ENCODE measurements around the gene LCOR.

Gene LCOR

DNA sequence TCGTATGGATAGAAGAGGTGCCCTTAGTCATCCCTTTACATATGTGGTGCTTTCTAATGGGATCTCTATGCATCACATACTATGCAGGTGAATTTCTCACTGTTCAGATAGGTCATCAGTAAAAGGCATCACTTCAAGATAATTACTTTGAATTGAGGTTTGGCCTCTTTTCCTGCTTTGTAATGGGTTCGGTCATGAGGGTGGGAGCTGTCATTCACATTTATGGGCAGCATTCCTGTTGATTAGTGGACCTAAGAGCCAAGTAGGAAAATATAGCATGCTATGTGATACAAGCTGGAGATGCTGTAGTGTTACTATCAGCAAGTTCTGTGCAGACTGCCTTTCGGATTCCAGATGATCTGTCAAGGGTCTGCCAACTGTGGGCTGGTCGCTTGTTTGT, 156.3 kb downstream of the LCOR start:
- ATAC-seq, result no peak

DNA sequence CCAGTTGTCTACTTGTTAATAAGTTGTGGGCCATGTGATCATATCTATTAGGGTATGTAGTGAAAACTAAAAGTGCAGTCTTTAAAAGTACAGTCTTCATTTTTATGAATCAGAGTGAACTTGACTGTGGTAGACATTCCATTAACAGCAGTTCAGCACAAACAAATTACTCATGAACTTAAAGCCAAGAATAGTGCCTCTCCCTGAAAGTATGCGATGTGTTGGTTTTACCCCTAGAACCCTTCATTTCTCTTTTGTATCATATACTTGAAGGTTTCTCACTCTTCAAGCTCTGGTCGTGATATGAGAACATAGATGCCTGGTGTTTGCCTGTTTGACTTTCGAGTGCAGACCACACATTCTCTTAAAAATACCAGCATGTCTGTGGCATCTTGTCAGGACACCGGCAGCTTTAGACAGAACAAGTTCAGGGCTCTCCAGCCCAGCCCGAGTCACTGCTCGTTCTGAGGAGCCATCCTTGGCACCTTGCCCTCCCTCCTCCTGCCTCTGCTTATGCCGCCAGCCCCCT, 159.3 kb downstream of the LCOR start:
- no peak for ATAC-seq

DNA sequence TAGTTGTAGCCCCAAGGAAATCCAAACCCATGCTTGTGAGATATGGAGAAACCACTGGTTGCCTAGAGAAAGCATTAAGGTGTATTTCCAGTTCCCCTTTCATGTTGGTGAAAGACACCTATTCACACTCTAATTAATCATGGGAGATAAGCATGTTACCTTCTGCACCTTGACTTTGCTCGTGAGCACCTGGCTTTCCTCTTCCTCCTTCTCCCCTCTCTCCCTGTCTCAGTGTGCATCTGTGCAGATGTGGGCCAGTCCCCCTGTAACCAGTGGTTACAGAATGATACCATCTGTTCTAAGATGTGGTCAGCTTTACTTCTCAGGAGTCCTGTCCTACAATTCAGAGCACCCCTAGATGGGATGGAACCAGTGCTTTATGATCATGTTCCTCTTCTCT, 160.6 kb downstream of the LCOR start:
- ATAC-seq, result no peak

DNA sequence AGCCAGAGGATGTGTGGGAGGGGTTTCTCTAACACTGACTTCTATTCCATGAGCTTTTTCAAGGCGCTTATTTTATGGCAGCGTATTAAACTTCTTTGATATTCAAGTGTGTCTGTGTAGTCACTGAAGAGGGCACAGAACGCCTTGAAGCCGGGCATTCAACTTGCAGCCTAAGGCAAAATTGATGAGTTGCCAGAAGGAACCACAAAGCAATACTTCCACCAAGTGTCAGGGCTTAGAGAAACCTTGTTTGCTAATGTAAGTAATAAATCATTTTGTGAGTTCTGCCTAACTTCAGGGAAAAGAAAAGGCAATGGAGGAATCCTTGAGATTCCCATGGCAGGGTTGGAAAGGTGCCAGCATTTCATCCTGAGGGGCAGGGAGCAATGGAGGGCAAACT, 163.8 kb downstream of the LCOR start:
- ATAC-seq, result no peak

DNA sequence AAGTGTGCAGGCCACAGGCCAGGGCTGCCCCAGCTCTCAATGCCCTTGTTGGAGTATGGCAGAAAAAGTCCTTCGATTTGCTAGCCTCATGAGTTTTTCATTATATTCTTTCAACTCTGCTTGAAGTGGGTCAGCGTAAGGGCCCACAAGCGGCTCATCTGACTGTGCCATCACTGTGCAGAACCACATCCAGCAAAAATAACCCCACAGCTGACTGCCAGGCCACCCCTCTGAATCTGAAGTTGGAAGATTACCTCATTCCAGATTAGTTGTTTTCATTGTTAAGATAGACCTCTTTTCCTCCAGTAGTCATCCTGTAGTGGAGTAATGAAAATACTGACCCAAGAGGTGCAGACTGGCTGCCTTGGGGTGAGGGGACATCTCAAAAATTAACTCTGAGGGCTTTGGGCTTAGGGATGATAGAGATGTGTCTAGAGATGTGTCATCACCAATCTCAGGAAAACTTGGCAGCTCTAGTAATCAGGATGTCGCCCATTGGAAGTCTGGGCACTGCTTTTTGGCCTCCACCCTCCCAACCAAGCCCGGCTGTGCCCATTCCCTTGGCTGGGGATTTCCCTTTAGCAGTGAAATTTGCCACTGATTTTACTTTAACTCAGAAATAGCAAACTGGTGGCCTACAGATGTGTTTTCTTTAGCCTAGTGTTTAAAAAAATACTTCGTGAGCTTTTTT, 164.3 kb downstream of the LCOR start:
- no peak for ATAC-seq

DNA sequence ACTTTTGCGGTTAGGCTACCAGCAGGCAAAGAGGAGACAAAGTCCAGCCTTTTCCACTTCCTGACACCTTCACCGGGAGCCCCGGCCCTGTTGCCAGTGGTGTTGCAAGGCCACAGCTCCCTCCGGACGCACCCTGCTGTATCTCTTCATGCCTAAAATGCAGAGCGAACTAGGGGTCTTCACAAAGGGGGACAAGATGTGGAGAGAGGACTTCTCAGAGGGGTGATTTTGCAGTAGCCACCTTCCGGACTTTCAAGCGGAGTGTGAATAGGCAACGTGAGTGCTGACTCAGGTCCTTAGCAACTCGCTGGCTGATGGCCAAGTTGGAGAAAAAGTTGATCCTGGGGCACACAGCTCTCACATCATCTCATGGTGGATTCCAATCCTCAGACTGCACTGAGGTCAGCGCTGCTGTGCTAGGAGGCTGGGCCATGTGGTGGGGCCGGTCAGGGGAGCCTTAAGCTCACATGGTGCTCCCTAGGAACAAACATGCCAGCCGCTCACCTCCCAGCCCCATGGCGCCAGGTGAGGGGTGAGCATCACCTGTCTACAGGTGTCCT, 166.3 kb downstream of the LCOR start:
- ATAC-seq, result no peak

DNA sequence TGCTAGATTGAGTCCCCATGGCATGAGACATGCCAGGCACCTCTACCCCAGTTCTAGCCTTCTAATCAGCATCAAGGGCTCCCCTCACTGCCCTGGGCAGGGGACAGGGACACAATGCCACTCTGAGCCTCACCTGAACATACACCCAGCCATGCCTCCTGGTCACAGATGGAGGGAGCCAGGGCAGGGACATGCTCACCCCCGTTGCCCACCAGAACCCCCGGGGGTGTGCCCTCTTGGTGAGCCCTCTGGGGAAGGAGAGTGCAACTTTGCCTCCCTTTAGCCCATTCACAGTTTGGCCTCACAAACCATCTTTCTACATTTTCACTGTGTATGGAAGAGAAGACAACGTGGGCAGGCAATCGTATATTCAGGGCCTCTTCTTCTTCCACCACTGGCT, 167.2 kb downstream of the LCOR start:
- no peak for ATAC-seq

DNA sequence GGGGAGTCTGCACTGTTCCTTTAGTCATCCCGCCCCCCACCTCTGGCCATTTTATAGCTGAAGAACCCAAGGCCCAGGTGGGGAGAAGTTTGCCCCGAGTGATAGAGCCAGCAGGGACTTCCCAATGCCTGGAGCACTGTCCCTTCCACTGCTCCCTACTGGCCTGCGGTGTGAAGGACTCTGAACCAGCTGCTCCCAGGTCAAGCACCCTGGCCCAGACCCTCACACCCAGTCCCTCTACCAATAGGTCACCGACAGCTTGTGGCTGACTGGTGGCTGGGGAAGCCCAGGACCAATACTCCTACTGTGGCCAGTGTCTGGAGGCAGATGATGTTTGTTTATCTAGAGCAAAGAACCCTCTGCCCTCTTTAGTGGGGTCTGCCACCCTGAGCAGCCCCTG, 167.9 kb downstream of the LCOR start:
- ATAC-seq, result no peak

DNA sequence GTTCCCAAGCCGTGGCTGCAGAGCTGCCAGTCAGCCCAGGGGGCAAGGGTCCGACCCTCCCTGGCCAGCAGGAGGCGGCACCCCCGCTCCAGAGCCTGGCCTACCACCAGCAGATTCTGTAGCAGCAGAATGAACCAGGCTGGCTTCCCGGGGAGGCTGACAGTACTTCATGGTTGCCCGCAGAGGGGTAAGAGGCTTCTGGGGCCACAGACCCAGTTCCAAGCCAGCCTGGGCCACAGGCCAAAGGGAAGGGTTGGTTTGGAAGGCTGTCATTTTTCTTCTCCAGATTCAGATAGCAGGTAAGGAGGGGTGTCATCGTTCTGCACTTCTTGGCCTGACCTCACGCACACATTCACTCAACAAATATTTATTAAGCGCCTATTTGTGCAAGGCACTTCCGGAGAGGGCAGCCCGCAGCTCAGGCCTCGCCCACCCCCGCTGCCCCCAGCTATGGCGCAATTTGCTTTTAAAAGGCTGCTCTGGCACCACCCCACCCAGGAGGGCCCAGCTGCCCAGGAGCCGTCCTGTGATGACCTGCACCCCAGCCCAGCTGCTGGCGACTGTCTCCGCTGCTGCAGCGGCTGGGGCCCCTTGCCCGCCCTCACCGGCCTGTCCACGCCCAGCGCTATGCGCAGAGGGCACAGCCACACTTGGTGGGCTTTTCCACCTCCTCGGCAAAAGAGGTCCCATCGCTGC, 168.5 kb downstream of the LCOR start:
- ATAC-seq, result no peak

DNA sequence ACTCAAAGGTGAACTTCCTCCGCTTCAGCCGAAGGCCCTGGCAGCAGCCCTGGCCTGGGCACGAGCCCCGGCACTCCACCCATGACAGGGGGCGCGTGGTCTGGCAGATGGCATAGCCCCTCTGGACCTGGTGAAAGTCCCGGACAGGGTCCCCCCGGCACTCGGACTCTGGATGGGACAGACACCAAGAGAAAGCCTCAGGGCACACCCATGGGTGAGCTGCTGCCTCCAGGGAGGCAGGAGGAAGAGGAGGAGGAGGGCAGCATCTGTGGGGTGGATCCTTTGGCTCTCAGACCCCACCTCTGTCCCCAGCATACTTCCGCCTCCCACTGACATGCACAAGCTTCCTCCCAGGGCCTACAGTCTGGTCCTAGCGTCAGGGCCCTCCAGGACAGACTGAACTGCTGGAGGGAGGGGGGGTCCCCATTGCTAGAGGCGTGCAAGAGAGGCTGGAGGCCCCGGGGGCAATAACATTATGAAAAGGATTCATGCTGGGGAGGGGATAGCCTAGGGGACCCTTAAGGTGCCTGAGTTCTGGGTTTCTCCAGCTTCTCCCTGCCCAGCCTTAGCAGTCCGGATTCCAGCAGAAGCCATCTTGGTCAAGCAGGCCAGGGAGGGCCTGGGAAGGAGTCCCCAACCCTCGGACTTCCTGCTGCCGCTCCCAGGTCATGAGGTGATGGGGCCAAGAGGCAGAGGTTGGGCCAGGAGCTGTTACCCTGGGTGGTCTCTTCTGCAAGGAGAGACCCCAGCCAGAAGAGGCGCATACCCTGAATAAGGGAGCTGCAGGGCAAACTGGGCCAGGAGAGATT, 169.3 kb downstream of the LCOR start:
- ATAC-seq, result no peak

DNA sequence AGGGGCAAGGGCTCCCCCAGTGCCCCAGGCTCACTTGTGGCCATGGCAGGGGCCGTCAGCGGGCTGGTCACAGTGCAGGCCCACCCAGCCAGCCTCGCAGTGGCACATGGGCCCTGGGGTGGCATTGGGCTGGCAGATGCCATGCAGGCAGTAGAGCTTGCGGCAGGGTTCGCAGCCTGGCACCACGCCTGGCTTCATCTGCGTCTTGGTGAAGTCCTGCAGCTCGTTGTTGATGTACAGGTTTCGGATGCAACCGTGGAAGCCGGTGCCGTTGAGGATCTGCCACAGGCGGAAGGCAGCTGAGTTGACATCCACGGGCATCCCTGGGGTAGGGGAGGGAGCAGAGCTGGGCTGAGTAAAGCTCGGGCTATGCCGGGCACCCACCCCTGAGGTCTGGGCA, 170.6 kb downstream of the LCOR start:
- ATAC-seq, result no peak

DNA sequence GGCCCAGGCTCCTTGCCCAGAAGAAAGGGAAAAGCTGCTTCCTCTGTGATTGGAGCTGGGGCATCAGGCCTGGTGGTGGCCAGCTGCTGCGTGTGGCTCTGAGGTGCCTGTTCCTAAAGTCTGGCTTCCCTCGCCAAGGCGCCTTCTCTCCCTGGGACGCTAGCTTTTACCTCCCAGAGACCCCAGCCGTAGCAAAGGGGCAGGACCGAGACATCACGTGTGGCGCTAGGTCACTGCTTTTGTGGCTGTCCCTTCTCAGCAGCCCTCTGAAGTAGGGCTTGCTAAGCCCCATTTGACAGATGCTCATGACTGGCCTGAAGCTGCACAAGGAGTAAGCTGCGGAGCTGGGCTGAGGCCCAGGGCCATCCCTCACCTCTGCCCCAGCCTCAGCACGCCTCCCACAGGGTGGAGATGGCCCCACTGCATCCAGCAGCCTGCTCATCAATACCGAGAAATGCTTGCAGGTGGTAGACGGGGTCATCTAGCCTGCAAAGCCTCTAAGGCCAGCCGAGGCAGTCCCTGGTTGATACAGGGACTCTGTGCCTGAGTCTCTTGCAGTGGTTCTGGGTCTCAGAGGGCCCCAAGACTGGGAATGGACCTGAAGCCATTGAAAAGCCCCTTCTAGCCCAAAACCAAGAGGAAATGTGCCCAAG, 171.2 kb downstream of the LCOR start:
- no peak for ATAC-seq

DNA sequence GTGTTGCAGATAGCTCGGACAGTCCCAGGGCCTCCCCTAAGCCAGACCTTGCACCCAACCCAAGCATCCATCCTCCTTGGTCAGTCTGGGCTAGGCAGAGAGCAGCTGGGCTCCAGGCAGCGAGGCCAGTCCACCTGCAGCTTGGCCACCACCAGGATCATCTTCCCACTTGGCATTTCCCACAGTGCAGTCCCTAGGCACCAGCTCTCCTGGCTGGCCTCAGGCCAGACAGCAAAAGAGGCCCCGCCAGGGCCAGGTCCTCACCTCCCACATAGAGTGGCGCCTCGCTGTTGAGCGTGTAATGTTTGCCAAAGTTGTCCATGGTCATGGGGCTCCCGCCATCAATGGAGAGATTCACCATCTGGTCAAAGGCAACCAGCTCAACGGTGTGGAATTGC, 171.7 kb downstream of the LCOR start:
- no peak for ATAC-seq

DNA sequence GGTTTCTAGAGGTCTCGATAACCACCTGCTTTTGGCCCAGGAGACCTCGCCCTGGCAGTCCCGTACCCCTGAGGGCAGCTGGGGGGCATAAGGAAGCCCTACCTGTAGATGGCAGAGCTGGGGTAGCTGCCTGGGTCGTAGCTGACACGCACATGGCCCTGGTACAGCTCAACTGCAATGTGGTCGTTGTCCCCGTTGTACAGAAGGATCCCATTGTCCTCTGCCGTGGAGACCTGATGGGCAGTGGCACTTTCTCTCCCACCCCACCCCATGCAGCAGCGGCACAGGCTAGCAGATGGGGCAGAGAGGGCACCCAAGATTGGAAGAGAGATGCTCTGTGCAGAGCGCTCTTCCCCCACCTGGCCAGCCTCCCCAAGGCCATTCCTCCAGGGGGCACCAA, 172.5 kb downstream of the LCOR start:
- ATAC-seq, result no peak

DNA sequence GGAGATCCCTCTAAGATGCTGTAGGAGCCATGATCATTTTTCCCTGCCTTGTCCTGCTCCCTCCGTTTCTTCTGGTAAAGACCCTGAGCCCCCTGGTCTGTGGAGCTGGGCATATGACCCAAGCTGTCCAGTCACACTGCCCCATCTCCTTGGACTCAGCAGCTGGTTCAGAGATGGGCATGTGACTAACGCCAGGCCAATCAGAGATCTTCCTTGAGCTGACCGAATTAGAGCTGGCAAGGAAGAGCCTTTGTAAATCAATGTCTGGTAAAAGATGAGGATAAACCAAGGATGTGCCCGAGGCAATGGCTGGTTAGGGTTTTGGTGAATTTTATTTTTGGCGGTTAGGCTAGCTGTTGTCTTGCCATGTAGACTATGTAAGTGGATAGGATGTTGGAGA, 173.3 kb downstream of the LCOR start:
- ATAC-seq, result no peak

DNA sequence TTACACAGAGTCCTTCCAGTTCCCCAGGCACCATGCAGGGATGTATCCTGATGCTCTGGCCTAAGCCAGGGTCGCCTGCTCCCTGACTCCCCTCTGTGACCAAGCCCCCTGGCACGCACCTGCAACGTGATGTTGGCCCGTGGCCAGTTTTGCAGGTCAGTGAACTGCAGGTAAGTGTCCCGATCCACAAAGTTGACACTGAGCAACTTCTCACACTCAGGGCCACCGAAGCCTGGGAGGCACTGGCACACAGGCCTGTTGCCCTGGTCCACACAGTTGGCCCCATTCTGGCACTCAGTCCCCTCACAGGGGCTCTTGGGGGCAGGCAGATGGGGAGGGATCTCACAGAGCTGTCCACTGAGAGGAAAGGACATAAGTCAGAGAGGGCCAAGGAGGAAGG, 174.3 kb downstream of the LCOR start:
- no peak for ATAC-seq

DNA sequence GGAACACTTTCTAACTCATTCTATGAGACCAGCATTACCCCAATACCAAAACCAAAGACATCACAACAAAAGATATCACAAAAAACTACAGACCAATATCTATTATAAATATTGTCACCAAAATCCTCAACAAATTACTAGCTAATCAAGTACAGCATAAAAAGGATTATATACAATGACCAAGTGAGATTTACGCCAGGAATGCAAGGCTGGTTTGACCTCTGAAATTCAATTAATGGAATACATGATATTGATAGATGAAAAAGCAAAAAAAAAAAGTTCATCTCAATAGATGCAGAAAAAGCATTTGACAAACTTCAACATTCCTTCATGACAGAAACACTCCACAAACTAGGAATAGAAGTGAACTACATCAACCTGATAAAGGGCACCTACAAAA, 175.3 kb downstream of the LCOR start:
- ATAC-seq, result no peak

DNA sequence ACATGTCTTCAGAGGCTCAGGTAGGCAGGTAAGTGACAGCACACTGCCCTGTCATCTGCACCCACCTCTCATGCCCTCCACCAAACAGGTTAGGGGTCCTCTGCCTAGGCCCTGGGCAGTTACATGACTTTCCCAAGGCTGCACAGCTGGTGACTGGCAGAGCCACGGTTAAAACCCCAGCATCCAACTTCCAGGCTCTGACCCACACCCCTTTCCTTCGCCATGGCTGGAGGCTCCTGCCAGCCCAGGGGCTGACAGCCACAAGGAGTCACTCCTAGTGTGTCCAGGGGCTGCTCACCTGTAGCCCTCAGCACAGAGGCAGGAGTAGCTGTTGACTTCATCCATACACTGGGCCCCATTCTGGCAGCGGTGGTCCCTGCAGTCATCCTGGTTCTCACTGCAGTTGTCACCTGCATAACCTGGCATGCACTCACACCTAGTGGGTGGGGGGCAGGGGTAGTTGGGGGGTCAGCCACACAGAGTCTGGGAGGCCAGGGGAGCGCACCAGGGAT, 178.7 kb downstream of the LCOR start:
- no peak for ATAC-seq

DNA sequence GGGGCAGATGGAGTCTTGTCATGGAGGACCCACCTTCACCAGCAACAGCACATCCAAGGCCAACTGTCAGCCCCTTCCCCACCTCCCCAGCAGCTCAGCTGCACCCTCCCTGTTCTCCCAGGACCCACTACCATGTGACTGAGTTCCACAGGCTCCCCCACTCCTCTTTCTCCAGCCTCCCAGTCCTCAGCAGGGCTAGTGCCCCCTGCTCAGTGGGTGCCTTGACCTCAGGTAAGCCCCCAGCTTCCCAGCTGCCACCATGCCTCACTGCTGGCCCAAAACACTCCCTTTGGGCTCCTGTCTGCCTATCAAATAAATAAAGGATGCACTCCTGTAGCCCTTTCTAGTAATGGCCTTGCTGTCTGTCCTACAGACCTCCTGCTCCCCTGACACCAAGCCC, 179.3 kb downstream of the LCOR start:
- no peak for ATAC-seq

DNA sequence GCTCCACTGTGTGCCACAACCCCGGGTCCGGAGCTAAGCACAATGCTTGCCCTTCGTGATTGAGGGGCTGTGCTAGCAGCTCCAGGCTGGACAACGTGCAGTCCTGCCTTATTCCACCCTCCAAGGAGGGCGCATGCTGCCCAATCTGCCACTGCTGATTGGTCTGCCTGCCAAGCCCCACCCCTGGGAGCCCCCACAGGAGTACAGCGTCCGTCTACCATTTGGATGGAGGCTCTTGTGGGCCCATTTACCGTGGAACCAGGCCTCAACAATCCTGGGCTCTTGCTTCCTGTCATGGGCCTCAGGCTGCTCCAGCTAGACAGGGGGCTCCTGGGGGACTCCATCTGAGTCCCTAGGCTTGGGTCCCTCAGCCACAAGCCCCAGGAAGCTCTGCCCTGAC, 180.4 kb downstream of the LCOR start:
- no peak for ATAC-seq

DNA sequence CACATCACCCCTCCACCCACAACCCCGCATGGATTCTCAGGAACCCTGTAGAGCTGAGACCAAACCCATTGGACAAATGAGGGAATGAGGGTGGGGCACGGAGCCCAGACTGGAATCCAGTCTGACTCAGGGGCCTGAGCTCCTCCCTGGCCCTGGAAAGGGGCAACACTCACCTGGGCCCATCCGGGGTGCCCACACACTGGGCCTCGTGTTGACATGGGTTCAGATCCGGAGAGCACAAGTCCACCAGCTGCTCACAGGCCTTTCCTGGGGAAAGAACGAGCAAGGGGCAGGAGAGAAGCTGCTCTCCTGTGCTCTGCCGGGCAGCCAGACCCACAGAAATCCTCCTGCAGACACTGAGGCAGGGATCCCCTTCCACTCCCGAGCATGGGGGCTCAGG, 181.5 kb downstream of the LCOR start:
- ATAC-seq, result no peak

DNA sequence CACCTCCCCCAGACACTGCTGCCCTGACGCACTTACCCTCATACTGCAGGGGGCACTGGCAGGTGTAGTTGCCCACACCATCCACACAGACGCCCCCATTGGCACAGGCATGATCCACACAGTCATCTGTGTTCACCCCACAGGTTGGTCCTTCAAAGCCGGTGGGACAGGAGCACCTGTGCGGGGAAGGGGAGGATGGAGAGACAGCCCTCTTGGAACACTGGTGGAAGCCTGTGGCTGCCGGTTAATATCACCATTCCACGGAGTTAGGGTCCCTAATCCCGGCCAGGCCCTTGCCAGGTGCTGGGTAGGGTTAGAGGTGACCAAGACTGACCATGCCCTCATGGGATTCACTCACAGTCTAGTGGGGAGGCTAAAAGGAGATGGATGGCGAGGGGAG, 181.9 kb downstream of the LCOR start:
- no peak for ATAC-seq

DNA sequence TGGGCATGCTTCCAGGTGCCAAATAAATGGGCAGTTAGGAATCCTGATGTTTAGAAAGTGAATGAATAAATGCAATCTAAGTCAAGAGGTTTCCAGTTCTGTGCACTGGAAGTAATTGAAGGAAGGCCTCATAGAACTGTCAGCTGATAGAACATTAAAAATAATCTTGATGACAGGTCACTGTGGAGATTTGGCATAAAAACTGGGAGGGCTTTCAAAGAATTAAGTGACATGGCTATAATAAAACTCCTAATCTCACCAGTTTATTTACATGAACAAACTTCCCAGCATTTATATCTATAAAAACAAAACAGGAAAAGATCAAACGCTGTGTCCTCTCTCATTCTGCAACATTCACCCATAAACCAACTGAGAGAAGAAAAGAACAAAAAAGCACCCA, 183.1 kb downstream of the LCOR start:
- no peak for ATAC-seq

All from activated CD4-positive, CD25-positive, alpha-beta regulatory T cell treated with anti-CD3 and anti-CD28 coated beads, Interleukin-2, amount 50 U/mL, for 24 hours (primary cell).